ENCODE results near the gene NDST4.
"Not testable (repeated sequence)": the region's sequence is repeated elsewhere in the genome, so short reads cannot be mapped to it uniquely, and the experiment has no call there.

The NDST4 gene

GRCh38 chr4:114980932-114981708, 132.3 kb downstream of the NDST4 start:
- Histone ChIP-seq H3K9ac (ENCODE audit: low read length in 2 of 2) (no peak overlapping the region), H3K36me3 (ENCODE audit: control insufficient read depth in 2 of 2, insufficient read depth in 2 of 2, low read length in 2 of 2) (no peaks in the 10 kb centered on the region), H3K4me3 (ENCODE audit: low read length in 2 of 2) (no peak overlapping the region), H3K27me3 (ENCODE audit: control insufficient read depth in 1 of 2, insufficient read depth in 2 of 2, low read length in 2 of 2) (no peaks in the 10 kb centered on the region), H3K27ac (ENCODE audit: low read length) (no peak overlapping the region), H3K9me3 (ENCODE audit: control insufficient read depth in 2 of 2, low read length in 2 of 2) (no peaks in the 10 kb centered on the region), H3K4me1 (ENCODE audit: control insufficient read depth, insufficient read depth, low read length) (no peaks in the 10 kb centered on the region)

GRCh38 chr4:114980399-114980798, 133.0 kb downstream of the NDST4 start:
- H3K9me3 ChIP-seq (ENCODE audit: control insufficient read depth in 2 of 2, low read length in 2 of 2), result not testable (repeated sequence)

GRCh38 chr4:114976901-114977300, 136.5 kb downstream of the NDST4 start:
- no peaks in the 10 kb centered on the region for H3K27me3 ChIP-seq (ENCODE audit: control insufficient read depth in 1 of 2, insufficient read depth in 2 of 2, low read length in 2 of 2)
- H3K4me3 ChIP-seq (ENCODE audit: low read length in 2 of 2), result no peak overlapping the region
- no peak overlapping the region for H3K9ac ChIP-seq (ENCODE audit: low read length in 2 of 2)
- no peak overlapping the region for H3K27ac ChIP-seq (ENCODE audit: low read length)
- H3K36me3 ChIP-seq (ENCODE audit: control insufficient read depth in 2 of 2, insufficient read depth in 2 of 2, low read length in 2 of 2), result no peaks in the 10 kb centered on the region
- H3K4me1 ChIP-seq (ENCODE audit: control insufficient read depth, insufficient read depth, low read length), result no peaks in the 10 kb centered on the region
- H3K9me3 ChIP-seq (ENCODE audit: control insufficient read depth in 2 of 2, low read length in 2 of 2), result no peaks in the 10 kb centered on the region

More at GRCh38 chr4:114980399-114980798, 133.0 kb downstream of the NDST4 start:
- not testable (repeated sequence) for H3K27ac ChIP-seq (ENCODE audit: low read length); H3K4me3 ChIP-seq (ENCODE audit: low read length in 2 of 2); H3K27me3 ChIP-seq (ENCODE audit: control insufficient read depth in 1 of 2, insufficient read depth in 2 of 2, low read length in 2 of 2); H3K4me1 ChIP-seq (ENCODE audit: control insufficient read depth, insufficient read depth, low read length); H3K9ac ChIP-seq (ENCODE audit: low read length in 2 of 2); H3K36me3 ChIP-seq (ENCODE audit: control insufficient read depth in 2 of 2, insufficient read depth in 2 of 2, low read length in 2 of 2)

- H3K9me3 ChIP-seq (ENCODE audit: control insufficient read depth in 2 of 2, low read length in 2 of 2), result no peaks in the 10 kb centered on the region
- no peaks in the 10 kb centered on the region for H3K4me1 ChIP-seq (ENCODE audit: control insufficient read depth, insufficient read depth, low read length)
- H3K27ac ChIP-seq (ENCODE audit: low read length), result no peak overlapping the region
- no peak overlapping the region for H3K4me3 ChIP-seq (ENCODE audit: low read length in 2 of 2)
- no peaks in the 10 kb centered on the region for H3K36me3 ChIP-seq (ENCODE audit: control insufficient read depth in 2 of 2, insufficient read depth in 2 of 2, low read length in 2 of 2)
- H3K27me3 ChIP-seq (ENCODE audit: control insufficient read depth in 1 of 2, insufficient read depth in 2 of 2, low read length in 2 of 2), result no peaks in the 10 kb centered on the region
- H3K9ac ChIP-seq (ENCODE audit: low read length in 2 of 2), result no peak overlapping the region
Measured at GRCh38 chr4:114964026-114964425, 149.4 kb downstream of the NDST4 start.

GRCh38 chr4:114945616-114946015, 167.8 kb downstream of the NDST4 start:
- no peaks in the 10 kb centered on the region for H3K36me3 ChIP-seq (ENCODE audit: control insufficient read depth in 2 of 2, insufficient read depth in 2 of 2, low read length in 2 of 2)
- H3K9me3 ChIP-seq (ENCODE audit: control insufficient read depth in 2 of 2, low read length in 2 of 2), result no peaks in the 10 kb centered on the region
- no peak overlapping the region for H3K27ac ChIP-seq (ENCODE audit: low read length)
- H3K4me3 ChIP-seq (ENCODE audit: low read length in 2 of 2), result no peak overlapping the region
- no peak overlapping the region for H3K9ac ChIP-seq (ENCODE audit: low read length in 2 of 2)
- no peaks in the 10 kb centered on the region for H3K27me3 ChIP-seq (ENCODE audit: control insufficient read depth in 1 of 2, insufficient read depth in 2 of 2, low read length in 2 of 2)
- no peaks in the 10 kb centered on the region for H3K4me1 ChIP-seq (ENCODE audit: control insufficient read depth, insufficient read depth, low read length)

- H3K9ac ChIP-seq (ENCODE audit: low read length in 2 of 2), result no peak overlapping the region
- H3K27me3 ChIP-seq (ENCODE audit: control insufficient read depth in 1 of 2, insufficient read depth in 2 of 2, low read length in 2 of 2), result no peaks in the 10 kb centered on the region
- H3K4me1 ChIP-seq (ENCODE audit: control insufficient read depth, insufficient read depth, low read length), result no peaks in the 10 kb centered on the region
- H3K9me3 ChIP-seq (ENCODE audit: control insufficient read depth in 2 of 2, low read length in 2 of 2), result no peaks in the 10 kb centered on the region
- H3K4me3 ChIP-seq (ENCODE audit: low read length in 2 of 2), result no peak overlapping the region
- no peak overlapping the region for H3K27ac ChIP-seq (ENCODE audit: low read length)
- no peaks in the 10 kb centered on the region for H3K36me3 ChIP-seq (ENCODE audit: control insufficient read depth in 2 of 2, insufficient read depth in 2 of 2, low read length in 2 of 2)
Measured at GRCh38 chr4:114941503-114941902, 171.9 kb downstream of the NDST4 start.

- no peak overlapping the region for H3K27ac ChIP-seq (ENCODE audit: low read length)
- H3K36me3 ChIP-seq (ENCODE audit: control insufficient read depth in 2 of 2, insufficient read depth in 2 of 2, low read length in 2 of 2), result no peaks in the 10 kb centered on the region
- H3K9me3 ChIP-seq (ENCODE audit: control insufficient read depth in 2 of 2, low read length in 2 of 2), result no peaks in the 10 kb centered on the region
- no peak overlapping the region for H3K4me3 ChIP-seq (ENCODE audit: low read length in 2 of 2)
- no peak overlapping the region for H3K9ac ChIP-seq (ENCODE audit: low read length in 2 of 2)
- H3K27me3 ChIP-seq (ENCODE audit: control insufficient read depth in 1 of 2, insufficient read depth in 2 of 2, low read length in 2 of 2), result no peaks in the 10 kb centered on the region
- H3K4me1 ChIP-seq (ENCODE audit: control insufficient read depth, insufficient read depth, low read length), result no peaks in the 10 kb centered on the region
Measured at GRCh38 chr4:114927881-114928280, 185.5 kb downstream of the NDST4 start.

- H3K9me3 ChIP-seq (ENCODE audit: control insufficient read depth in 2 of 2, low read length in 2 of 2), result no peaks in the 10 kb centered on the region
- H3K36me3 ChIP-seq (ENCODE audit: control insufficient read depth in 2 of 2, insufficient read depth in 2 of 2, low read length in 2 of 2), result no peaks in the 10 kb centered on the region
- H3K4me3 ChIP-seq (ENCODE audit: low read length in 2 of 2), result no peak overlapping the region
- H3K4me1 ChIP-seq (ENCODE audit: control insufficient read depth, insufficient read depth, low read length), result no peaks in the 10 kb centered on the region
- no peak overlapping the region for H3K9ac ChIP-seq (ENCODE audit: low read length in 2 of 2)
- no peak overlapping the region for H3K27ac ChIP-seq (ENCODE audit: low read length)
- H3K27me3 ChIP-seq (ENCODE audit: control insufficient read depth in 1 of 2, insufficient read depth in 2 of 2, low read length in 2 of 2), result no peaks in the 10 kb centered on the region
Measured at GRCh38 chr4:114926583-114926982, 186.8 kb downstream of the NDST4 start.

- no peak overlapping the region for H3K27ac ChIP-seq (ENCODE audit: low read length)
- no peaks in the 10 kb centered on the region for H3K36me3 ChIP-seq (ENCODE audit: control insufficient read depth in 2 of 2, insufficient read depth in 2 of 2, low read length in 2 of 2)
- no peaks in the 10 kb centered on the region for H3K4me1 ChIP-seq (ENCODE audit: control insufficient read depth, insufficient read depth, low read length)
- H3K27me3 ChIP-seq (ENCODE audit: control insufficient read depth in 1 of 2, insufficient read depth in 2 of 2, low read length in 2 of 2), result no peaks in the 10 kb centered on the region
- H3K9me3 ChIP-seq (ENCODE audit: control insufficient read depth in 2 of 2, low read length in 2 of 2), result no peaks in the 10 kb centered on the region
- no peak overlapping the region for H3K9ac ChIP-seq (ENCODE audit: low read length in 2 of 2)
- no peak overlapping the region for H3K4me3 ChIP-seq (ENCODE audit: low read length in 2 of 2)
Measured at GRCh38 chr4:114924311-114924710, 189.1 kb downstream of the NDST4 start.

GRCh38 chr4:114922592-114922933, 190.9 kb downstream of the NDST4 start:
- no peak overlapping the region for H3K27ac ChIP-seq (ENCODE audit: low read length)
- no peak overlapping the region for H3K4me3 ChIP-seq (ENCODE audit: low read length in 2 of 2)
- no peaks in the 10 kb centered on the region for H3K9me3 ChIP-seq (ENCODE audit: control insufficient read depth in 2 of 2, low read length in 2 of 2)
- no peaks in the 10 kb centered on the region for H3K4me1 ChIP-seq (ENCODE audit: control insufficient read depth, insufficient read depth, low read length)
- no peak overlapping the region for H3K9ac ChIP-seq (ENCODE audit: low read length in 2 of 2)
- H3K36me3 ChIP-seq (ENCODE audit: control insufficient read depth in 2 of 2, insufficient read depth in 2 of 2, low read length in 2 of 2), result no peaks in the 10 kb centered on the region
- no peaks in the 10 kb centered on the region for H3K27me3 ChIP-seq (ENCODE audit: control insufficient read depth in 1 of 2, insufficient read depth in 2 of 2, low read length in 2 of 2)

GRCh38 chr4:114921790-114922591, 191.4 kb downstream of the NDST4 start:
- H3K27me3 ChIP-seq (ENCODE audit: control insufficient read depth in 1 of 2, insufficient read depth in 2 of 2, low read length in 2 of 2), result no peaks in the 10 kb centered on the region
- H3K4me3 ChIP-seq (ENCODE audit: low read length in 2 of 2), result no peak overlapping the region
- no peak overlapping the region for H3K9ac ChIP-seq (ENCODE audit: low read length in 2 of 2)
- H3K4me1 ChIP-seq (ENCODE audit: control insufficient read depth, insufficient read depth, low read length), result no peaks in the 10 kb centered on the region
- H3K36me3 ChIP-seq (ENCODE audit: control insufficient read depth in 2 of 2, insufficient read depth in 2 of 2, low read length in 2 of 2), result no peaks in the 10 kb centered on the region
- no peak overlapping the region for H3K27ac ChIP-seq (ENCODE audit: low read length)
- no peaks in the 10 kb centered on the region for H3K9me3 ChIP-seq (ENCODE audit: control insufficient read depth in 2 of 2, low read length in 2 of 2)
